MG63 (cell line): ENCODE data around the gene POU2F2. TPM values are rescaled to one million over a fixed set of nuclear protein-coding genes. Genes with fewer than 3 reads are reported as not detected.

Experiments used
- DNase-seq: peaks from one replicate; pipeline ENCODE4 v3.0.0-alpha.2; 2020
- H3K27me3 ChIP-seq: fragments of 250-450 bp; sonication (Bioruptor Pico); 2 replicates; pipeline ENCODE4 v1.5.1; 2020; ENCODE audit warnings: mild to moderate bottlenecking, moderate library complexity
- H3K36me3 ChIP-seq: fragments of 250-450 bp; sonication (Bioruptor Pico); 2 replicates; pipeline ENCODE4 v1.5.1; 2020; ENCODE audit warnings: mild to moderate bottlenecking, moderate library complexity
- H3K4me3 ChIP-seq: fragments of 250-450 bp; sonication (Bioruptor Pico); 2 replicates; pipeline ENCODE4 v1.5.1; 2020; ENCODE audit warnings: mild to moderate bottlenecking, moderate library complexity
- H3K9me3 ChIP-seq: fragments of 250-450 bp; sonication (Bioruptor Pico); 2 replicates; pipeline ENCODE4 v1.5.1; 2020; ENCODE audit warnings: mild to moderate bottlenecking, moderate library complexity
- total RNA-seq: library from RNA; depleted of rRNA; stranded (reverse); fragments of >200 nt; shearing (Covaris generic); gene quantifications from 2 replicates; pipeline ENCODE4 v1.2.3, GENCODE V29; 2014; ENCODE audit warnings: low replicate concordance; rRNA removed

Gene POU2F2
- total RNA-seq: not detected in 2 replicates

DNA sequence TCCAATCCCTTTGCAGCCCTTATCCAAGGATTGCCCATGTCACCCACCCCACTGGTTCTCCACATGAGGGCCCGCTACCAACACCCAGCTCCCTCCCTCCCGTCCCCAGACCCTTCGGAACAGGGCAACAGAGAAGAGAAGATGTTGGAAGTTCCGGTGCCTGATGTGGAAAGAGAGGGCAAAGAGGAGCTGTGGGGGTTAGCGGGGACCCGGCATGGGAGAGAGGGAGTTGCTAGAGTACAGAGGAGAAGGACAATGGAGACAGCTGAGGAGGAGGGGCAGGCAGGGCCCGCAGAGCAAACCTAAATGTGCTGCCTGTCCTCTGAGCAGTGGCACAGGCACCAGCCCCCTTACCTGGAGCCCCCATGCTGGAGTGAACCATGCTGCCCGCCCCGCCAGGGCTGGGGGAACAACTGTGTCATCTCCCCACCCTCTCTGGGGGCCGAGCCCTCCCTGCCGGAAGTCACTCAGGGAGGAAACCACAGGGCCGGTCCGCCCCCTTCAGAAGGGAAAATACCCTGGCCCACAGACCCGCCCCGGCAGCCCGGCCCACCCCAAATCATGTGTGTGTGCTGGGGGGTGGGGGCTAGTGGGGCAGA lies at the start of gene POU2F2:
TSS of gene POU2F2 (minus strand) at position 417 of the 599 bp plus-strand sequence. CDS start at position 382, 35 bp downstream.
- no peaks in the 10 kb centered on the region for H3K36me3 ChIP-seq
- no peaks in the 10 kb centered on the region for H3K27me3 ChIP-seq
- no peak for DNase-seq
- no peaks in the 10 kb centered on the region for H3K9me3 ChIP-seq
- H3K4me3 ChIP-seq: 0 out of 2 replicates have a peak within 1 kb of the TSS, but pooled peaks have one; percentile 5

DNA sequence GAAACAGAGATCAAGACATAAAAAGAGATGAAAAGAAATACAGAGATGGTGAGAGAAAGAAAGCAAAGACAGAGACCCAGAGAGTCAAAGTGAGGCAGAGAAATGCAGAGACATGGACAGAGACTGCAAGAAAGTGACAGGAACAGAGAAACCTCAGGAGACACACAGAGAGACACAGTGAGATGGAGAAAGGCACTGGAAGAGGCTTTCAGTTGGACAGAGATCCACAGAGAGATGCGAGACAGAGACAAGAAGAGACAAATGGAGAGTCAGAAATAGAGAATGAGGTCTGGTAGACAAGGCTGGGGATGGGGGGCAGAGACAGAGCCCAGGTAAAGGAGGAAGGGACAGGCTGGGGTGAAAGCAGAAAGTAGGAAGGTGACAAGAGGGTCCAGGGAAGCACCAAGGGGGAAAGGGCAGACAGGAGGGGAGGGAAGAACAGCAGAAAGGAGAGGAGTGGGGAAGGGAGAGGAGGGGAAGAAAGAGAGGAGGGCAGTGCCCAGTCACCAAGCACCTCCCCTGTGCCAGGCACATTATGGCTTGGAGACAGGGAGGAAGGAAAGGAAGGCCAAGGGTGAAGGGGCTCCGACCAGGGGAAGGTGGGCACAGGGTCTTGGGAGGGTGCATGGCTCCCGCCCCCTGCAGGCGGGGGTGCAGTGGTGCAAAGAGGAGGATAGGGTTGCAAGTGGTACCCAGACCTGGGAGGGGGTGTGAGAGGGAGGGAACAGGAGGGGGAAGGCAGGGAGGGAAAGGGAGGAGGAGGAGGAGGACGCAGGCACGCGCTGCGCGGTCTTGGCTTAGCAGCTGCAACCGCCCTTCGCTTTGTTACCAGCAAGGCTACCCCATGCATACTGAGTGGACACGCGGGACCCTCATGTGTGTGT lies 46.8 kb upstream of the POU2F2 start:
- H3K9me3 ChIP-seq: no peaks in the 10 kb centered on the region
- H3K4me3 ChIP-seq: no peak overlapping the region
- H3K36me3 ChIP-seq: no peaks in the 10 kb centered on the region
- DNase-seq: no peak
- peaks cover 50% of the 10 kb centered on the region for H3K27me3 ChIP-seq

DNA sequence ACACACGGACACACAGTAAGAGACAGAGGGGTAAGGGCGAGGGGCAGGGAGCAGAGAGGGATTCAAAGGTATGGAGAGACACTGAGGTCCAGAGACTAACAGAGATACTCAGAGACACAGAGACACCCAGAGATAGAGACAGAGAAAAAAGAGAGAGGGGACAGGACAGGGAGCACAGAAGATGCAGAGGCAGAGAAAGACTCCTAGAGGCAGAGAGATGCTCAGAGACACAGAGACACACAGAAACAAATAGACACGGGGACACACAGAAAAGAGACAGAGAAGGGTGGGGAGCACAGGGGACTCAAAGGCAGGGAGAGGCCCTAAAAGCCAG lies 45.4 kb upstream of the POU2F2 start:
- Histone ChIP-seq H3K27me3 (peaks cover 50% of the 10 kb centered on the region), H3K36me3 (no peaks in the 10 kb centered on the region)
- DNase-seq: no peak

DNA sequence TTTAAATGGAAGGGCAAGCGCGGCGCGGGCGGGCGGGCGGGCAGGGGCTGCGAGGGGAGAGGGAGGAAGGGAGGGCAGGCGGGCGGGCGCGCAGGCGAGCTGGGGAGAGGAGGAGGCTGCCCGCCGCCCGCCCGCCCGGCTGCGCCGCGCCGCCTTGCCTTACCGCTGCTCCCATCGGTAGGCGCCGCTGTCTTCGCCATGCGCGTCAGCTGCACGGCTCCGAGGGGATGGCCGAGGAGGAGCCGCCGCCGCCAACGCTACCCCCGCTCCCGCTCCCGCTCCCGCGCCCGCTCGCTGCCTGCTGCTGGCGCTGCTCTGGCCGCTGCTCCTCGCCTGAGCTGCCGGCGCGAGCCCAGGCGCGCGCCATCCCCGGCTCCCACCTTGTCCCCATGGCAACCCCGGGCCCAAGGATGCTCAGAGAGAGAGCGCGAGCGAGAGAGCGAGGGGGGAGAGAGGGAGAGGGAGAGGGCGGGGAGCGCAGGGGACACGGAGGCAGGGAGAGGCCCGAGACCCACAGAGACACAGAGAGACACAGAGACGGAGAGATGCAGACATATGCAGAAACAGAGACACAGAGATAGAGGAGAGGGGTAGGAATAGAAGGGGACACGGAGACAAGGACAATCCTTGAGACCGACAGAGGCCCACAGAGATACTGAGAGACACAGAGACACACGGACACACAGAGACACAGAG lies 44.9 kb upstream of the POU2F2 start:
- DNase-seq: peak; percentile 86
- no peaks in the 10 kb centered on the region for H3K36me3 ChIP-seq
- H3K27me3 ChIP-seq: peaks cover 50% of the 10 kb centered on the region
- no peaks in the 10 kb centered on the region for H3K9me3 ChIP-seq
- no peak overlapping the region; the same call in 1 of the 2 replicates for H3K4me3 ChIP-seq

More for the DNA sequence above, 45.4 kb upstream of the POU2F2 start:
- Histone ChIP-seq H3K4me3 (no peak overlapping the region), H3K9me3 (no peaks in the 10 kb centered on the region)

DNA sequence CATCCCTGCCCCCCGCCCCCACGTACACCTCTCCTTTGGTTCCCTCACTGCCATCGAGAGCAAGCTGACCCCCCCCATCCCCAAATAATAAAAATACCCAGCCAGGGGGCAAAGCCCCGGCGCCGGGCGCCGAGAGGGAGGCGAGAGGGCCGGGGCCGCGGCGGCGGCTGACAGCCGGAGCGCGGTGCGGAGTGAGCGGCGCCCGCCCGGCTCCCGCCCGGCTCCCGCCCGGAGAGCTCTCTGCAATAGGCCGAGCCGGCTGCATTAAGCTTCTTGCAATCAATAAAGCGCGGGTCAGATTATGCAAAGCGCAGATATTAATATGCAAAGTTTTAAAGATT lies 44.4 kb upstream of the POU2F2 start:
- no peaks in the 10 kb centered on the region for H3K36me3 ChIP-seq
- H3K4me3 ChIP-seq: peak overlapping the region; percentile 40
- no peaks in the 10 kb centered on the region for H3K9me3 ChIP-seq
- no peak for DNase-seq
- peaks cover 50% of the 10 kb centered on the region for H3K27me3 ChIP-seq

DNA sequence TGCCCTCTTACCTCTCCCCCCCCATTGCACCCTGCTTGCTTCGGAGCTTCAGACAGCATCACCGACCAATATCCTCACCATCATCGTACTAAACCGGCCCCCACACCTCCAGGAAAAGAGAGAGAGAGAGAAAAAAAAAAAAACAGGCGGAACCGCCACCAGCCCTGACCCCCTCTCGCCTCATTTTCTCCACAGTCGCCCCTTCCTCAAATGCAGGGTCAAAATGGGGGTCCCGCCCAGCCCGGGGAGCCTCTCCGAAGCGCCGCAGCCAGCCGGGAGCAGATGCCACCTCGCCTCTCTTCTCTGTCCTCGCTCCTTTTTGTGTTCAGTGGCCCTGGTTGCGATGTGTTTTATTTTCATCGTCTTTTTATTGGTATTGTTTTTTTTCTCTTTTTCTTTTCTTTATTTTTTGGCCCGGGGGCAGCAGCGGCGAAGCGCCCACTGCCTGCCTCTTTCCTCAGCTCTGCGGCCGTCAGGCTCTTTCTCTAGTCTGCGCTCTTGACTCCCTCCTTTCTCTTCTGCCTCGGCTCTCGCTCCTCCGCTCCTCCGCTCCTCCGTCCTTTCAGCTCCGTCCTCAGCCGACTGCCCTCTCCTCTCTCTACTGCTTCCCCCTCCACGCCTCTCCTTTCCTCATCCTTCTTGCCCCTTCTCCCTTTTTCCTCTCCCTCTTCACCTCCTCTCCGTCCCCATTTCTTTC lies 43.9 kb upstream of the POU2F2 start:
- no peak for DNase-seq
- peaks cover 50% of the 10 kb centered on the region for H3K27me3 ChIP-seq

DNA sequence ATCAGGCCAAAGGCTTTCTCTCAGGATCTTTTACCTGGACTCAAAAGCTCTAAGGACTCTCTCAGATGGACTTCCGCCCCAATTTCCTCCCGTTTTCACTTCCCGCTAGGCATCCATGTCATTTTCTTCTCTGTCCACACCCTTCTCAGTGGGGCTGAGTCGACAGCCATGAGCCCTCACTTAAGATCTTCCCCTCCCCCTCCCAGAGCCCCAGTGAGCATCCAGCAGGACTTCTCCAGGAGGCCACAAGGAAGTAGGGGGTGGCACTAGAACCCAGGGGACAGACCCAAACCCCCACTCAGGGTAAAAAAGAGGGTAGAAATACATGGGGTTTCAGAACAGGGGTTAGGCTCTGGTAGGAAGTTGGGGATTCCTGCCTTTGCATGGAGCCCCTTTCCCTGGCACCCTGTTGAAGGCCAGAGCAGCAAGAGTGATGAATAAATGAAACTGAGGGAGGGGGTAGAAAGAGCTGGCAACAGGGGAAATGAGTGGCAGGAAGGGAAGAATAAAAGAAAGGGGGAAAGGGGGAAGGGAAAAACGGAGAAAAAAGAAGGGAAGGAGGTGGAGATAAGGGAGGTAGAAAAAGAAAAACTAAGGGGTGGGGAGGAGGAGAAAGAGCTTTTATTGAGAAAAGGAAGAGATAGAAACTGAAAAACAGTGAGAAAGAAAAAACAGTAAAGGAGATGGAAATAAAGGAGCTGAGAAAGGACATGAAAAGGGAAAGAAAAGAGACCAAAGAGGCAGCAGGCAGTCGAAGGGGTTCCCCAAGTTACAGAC lies 42.9 kb upstream of the POU2F2 start:
- peaks cover 50% of the 10 kb centered on the region for H3K27me3 ChIP-seq
- no peak for DNase-seq
- H3K4me3 ChIP-seq: no peak overlapping the region
- no peaks in the 10 kb centered on the region for H3K36me3 ChIP-seq
- H3K9me3 ChIP-seq: no peaks in the 10 kb centered on the region

More for the DNA sequence above, 43.9 kb upstream of the POU2F2 start:
- H3K4me3 ChIP-seq: peak overlapping the region; percentile 40
- no peaks in the 10 kb centered on the region for H3K36me3 ChIP-seq
- H3K9me3 ChIP-seq: no peaks in the 10 kb centered on the region

DNA sequence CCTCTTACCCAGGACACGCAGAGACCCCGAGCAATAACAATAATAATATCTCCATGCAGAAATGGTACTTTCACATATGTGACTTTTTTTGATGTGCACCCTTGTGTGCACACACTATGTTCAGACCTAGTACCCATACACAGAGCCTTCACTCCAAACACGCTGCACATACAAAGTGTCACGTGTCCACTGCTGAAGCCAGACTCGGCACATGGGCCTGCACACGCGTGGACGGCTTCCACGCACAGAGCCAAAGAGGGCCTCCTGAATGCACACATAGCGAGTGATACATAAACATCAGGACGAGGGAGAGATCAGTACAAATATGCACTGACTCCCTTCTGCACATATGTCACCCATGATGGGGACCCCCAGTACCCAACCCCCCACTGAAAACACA lies 41.9 kb upstream of the POU2F2 start:
- no peaks in the 10 kb centered on the region for H3K9me3 ChIP-seq
- peaks cover 41% of the 10 kb centered on the region for H3K27me3 ChIP-seq
- no peak overlapping the region for H3K4me3 ChIP-seq
- H3K36me3 ChIP-seq: no peaks in the 10 kb centered on the region
- no peak for DNase-seq

DNA sequence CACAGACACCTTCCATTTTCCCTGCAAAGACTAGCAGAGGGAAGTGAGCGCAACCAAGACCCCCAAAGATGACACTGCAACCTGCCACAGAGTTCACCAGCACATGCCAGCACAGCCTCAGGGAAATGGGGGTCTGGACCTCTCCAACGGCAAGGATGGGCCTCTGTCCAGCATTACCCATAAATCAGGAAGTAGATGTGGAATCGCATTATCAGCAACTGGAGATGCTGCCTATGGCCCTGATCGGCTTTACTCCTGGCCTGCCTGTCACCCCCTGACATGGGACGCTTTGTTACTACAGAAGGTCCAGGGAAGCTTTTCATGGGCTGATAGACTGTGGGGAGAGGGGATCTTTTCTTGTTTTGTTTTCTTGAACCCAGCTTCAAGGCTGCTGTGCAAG lies 41.4 kb upstream of the POU2F2 start:
- no peaks in the 10 kb centered on the region for H3K36me3 ChIP-seq
- no peak overlapping the region for H3K4me3 ChIP-seq
- no peak for DNase-seq
- H3K9me3 ChIP-seq: no peaks in the 10 kb centered on the region
- peaks cover 36% of the 10 kb centered on the region for H3K27me3 ChIP-seq

DNA sequence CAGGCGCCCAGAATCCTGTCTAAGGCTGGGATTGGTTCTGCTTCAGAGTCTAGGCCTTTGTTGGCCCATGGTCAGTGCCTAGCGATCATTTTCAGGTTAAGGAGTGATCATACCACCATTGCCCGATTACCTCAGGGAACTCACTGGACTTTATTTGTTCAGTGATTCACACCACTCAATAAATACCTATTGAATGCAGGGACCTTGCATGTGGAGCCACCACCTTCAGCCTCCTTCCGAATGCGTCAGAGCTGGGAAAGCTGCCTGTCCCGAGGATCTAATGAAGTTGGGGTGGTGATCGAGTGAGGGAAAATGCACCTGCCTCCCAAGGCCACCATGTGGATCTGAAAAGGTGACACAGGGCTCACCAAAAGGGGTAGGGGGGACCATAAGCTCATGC lies 40.0 kb upstream of the POU2F2 start:
- Histone ChIP-seq H3K27me3 (peaks cover 22% of the 10 kb centered on the region), H3K36me3 (no peaks in the 10 kb centered on the region), H3K9me3 (no peaks in the 10 kb centered on the region), H3K4me3 (no peak overlapping the region)
- no peak for DNase-seq

DNA sequence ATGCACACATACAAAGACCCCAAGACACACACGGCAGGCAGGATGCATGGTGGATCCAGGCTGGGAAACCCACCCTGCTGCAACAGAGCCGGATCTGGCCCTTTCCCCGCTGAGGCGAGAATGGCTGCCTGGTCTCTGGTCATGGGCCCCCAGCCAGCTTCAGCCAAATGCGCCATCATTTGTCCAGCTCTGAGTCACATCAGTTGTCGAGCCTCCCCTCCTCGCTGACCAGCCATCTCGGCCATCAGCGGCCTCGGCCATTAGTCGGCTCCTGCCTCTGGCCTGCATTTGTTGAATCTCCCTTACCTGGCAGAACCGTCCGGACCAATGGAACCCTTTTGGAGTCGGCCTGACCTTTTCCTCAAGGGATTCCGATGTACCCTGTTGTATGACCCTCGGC lies 38.5 kb upstream of the POU2F2 start:
- no peak for DNase-seq

DNA sequence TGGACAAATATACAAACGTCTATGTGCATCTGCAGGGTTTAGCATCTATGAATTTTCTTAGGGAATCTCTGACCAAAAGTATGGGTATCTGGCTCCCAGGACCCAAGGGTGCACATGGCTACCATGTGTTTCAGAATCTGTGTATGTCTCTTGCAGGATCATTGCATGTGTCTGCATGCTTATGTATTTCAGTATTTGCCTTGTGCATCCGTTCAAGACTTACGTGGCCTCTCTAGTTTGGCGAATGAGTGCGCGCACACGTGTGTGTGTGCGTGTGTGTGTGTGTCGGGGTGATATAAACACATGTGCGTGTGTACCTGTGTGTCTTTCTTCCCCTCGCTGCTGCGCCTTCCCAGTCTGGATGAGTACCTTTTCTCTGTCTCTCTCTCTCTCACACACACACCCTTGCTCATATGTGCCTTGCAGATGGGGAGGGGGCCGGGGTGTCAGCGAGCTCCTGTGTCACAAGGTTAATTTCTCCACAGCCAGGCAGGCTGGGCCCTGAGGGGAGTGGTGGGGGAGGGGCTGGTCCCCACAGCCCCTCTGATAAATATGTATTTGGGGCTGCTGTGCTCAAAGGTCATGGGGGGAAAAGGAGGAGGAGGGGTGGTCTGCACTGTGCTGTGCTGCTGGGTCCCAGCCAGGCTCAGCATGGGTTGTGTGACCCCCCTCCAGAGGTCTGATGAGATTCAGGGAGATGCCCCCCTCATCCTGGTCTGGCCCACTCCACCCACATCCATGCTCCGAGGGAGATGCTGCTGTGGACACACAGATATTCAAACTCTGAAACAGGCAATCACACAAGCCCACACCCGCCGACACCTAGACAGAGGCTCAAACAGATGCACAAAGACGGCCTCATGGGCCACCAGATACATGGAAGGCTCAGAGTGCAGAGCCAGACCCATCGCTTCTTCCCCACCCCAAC lies 37.5 kb upstream of the POU2F2 start:
- Histone ChIP-seq H3K9me3 (no peaks in the 10 kb centered on the region), H3K36me3 (no peaks in the 10 kb centered on the region), H3K4me3 (no peak overlapping the region), H3K27me3 (peaks cover 2% of the 10 kb centered on the region)
- no peak for DNase-seq

More for the DNA sequence above, 38.5 kb upstream of the POU2F2 start:
- no peaks in the 10 kb centered on the region for H3K36me3 ChIP-seq
- no peak overlapping the region for H3K4me3 ChIP-seq
- H3K27me3 ChIP-seq: peaks cover 11% of the 10 kb centered on the region
- no peaks in the 10 kb centered on the region for H3K9me3 ChIP-seq

DNA sequence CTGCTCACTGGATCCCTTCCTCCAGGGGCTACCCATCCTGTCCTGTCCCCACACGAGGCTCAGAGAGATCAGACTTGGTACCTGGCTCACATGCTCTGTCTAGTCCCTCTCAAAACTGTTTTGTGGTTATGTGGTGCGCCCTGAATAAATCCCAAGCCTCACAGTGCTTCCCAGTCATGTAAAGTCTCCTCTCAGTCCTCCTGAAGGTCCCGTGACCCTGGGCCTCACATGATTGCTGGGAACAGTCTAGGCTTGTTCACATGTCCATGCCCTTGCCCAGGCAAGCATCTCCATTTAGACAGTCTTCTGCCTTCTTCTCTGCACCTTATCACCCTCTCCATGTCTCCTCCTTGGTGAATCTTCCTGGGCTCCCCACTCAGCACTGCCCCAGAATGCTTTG lies 36.0 kb upstream of the POU2F2 start:
- Histone ChIP-seq H3K36me3 (no peaks in the 10 kb centered on the region), H3K4me3 (no peak overlapping the region), H3K9me3 (no peaks in the 10 kb centered on the region), H3K27me3 (no peaks in the 10 kb centered on the region; the same call in 1 of the 2 replicates)
- no peak for DNase-seq

DNA sequence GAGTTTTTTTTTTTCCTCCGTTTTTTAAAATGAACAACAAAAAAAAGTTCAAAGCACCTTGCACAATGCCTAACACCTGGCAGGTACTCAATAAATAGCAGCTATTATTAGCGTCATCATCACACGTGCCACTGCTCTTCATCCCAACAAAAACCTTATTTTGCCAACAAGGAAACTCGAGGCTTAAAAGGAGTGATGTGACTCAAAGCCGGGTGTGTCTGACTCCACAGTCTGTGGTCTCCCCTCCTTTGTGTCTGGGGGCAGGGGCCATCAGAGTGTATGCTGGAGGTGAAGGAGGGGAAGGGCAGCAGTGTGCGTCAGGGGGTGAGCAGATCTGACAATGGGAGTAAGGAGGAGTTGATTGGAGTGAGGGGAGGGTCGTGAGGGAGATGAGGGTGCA lies 34.1 kb upstream of the POU2F2 start:
- no peak for DNase-seq
- peaks cover 2% of the 10 kb centered on the region; the same call in 1 of the 2 replicates for H3K27me3 ChIP-seq
- no peaks in the 10 kb centered on the region for H3K9me3 ChIP-seq
- H3K36me3 ChIP-seq: no peaks in the 10 kb centered on the region
- no peak overlapping the region for H3K4me3 ChIP-seq

DNA sequence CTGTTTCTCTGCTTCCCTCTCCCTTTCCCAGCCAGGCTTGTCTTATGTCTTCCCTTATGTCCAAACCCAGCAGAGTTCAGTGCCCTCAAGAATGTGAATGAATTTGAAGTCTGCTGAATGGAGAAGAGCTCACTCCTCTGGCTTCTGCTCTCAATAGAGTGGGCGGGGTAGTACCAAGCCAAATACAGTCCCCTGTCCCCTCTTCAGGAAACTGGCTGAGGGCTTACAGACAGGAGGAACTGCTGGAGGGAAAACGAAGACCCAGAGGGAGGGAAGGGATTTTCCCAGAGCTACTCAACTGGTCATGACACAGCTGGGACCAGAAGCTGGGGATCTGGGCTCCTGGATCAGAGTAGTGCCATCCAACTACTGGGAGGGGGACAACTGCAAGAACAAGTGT lies 32.9 kb upstream of the POU2F2 start:
- H3K27me3 ChIP-seq: peaks cover 6% of the 10 kb centered on the region; the same call in 1 of the 2 replicates
- H3K9me3 ChIP-seq: no peaks in the 10 kb centered on the region
- no peak for DNase-seq

More for the DNA sequence above, 32.9 kb upstream of the POU2F2 start:
- no peak overlapping the region for H3K4me3 ChIP-seq
- no peaks in the 10 kb centered on the region for H3K36me3 ChIP-seq
